T47D (cell line): ENCODE measurements around the gene BLNK.

Source experiments
- DNase-seq, 2 experiments: peaks; one replicate each; pipeline versions ENCODE4 v3.0.0 to v3.0.0-alpha.2; 2011 to 2012; ENCODE audit warnings: low read depth in 1 of 2, low spot score in 1 of 2
- JUND ChIP-seq: IDR thresholded peaks from 2 replicates; pipeline ENCODE4 v1.6.1; 2012; ENCODE audit warnings: low read depth
- in situ Hi-C: cut with HindIII; loops from 2 replicates; pipeline ENCODE4 v1.10.0; 2016; ENCODE audit warnings: low sequenced_read_pairs, low pct_unique_long_range_greater_than_20kb

The BLNK gene

GRCh38 chr10:96281444-96282029, 10.2 kb upstream of the BLNK start:
- DNase-seq: no peak
- TF ChIP-seq JUND: no peak
- in situ Hi-C loops: no loop called here

- no peak for TF ChIP-seq JUND
- DNase-seq: no peak
- in situ Hi-C loops: no loop called here
Observed at GRCh38 chr10:96280859-96281258, 9.5 kb upstream of the BLNK start.

GRCh38 chr10:96279191-96279641, 7.8 kb upstream of the BLNK start:
- TF ChIP-seq JUND: no peak
- DNase-seq: no peak
- in situ Hi-C loops: no loop called here

GRCh38 chr10:96276831-96277230, 5.5 kb upstream of the BLNK start:
- in situ Hi-C loops: no loop called here
- TF ChIP-seq JUND: no peak
- DNase-seq: no peak

- in situ Hi-C loops: no loop called here
- DNase-seq: no peak
- no peak for TF ChIP-seq JUND
Observed at GRCh38 chr10:96276426-96276825, 5.1 kb upstream of the BLNK start.

GRCh38 chr10:96275685-96276418, 4.5 kb upstream of the BLNK start:
- TF ChIP-seq JUND: no peak
- in situ Hi-C loops: no loop called here
- DNase-seq: peak in 1 of 2 experiments; percentile 79

- in situ Hi-C loops: no loop called here
- DNase-seq: peak in 1 of 2 experiments; percentile 40
- TF ChIP-seq JUND: no peak
Observed at GRCh38 chr10:96272316-96273280, 1.2 kb upstream of the BLNK start.

- in situ Hi-C loops: no loop called here
- no peak for DNase-seq
- no peak for TF ChIP-seq JUND
Observed at GRCh38 chr10:96270571-96270970, 798 bp downstream of the BLNK start.

GRCh38 chr10:96269438-96270300, 1.7 kb downstream of the BLNK start:
- in situ Hi-C loops: no loop called here
- no peak for TF ChIP-seq JUND
- peak in 1 of 2 experiments; percentile 80 for DNase-seq

GRCh38 chr10:96268341-96268909, 2.9 kb downstream of the BLNK start:
- no peak for DNase-seq
- in situ Hi-C loops: no loop called here
- no peak for TF ChIP-seq JUND

- no peak for DNase-seq
- no peak for TF ChIP-seq JUND
- in situ Hi-C loops: no loop called here
Observed at GRCh38 chr10:96267234-96267705, 4.1 kb downstream of the BLNK start.

GRCh38 chr10:96266118-96266770, 5.1 kb downstream of the BLNK start:
- no peak for TF ChIP-seq JUND
- in situ Hi-C loops: no loop called here
- no peak for DNase-seq
